GM10248 (cell line): Measurements from ENCODE around the gene COL11A1.
"Not testable (repeated sequence)": the region's sequence is repeated elsewhere in the genome, so short reads cannot be mapped to it uniquely, and the experiment has no call there.

Experiments used
- CTCF ChIA-PET: fragments of 300-600 bp; sonication (Branson Sonifier 250); formaldehyde crosslinking; extraction: SDS; loops from one replicate; lab custom pipeline; 2021; ENCODE audit warnings: antibody characterized with exemption; lab: Yijun Ruan, JAX
- POLR2A ChIA-PET: fragments of 350-650 bp; sonication (Branson Sonifier 250); formaldehyde crosslinking; extraction: SDS; loops from one replicate; lab custom pipeline; 2020; ENCODE audit warnings: antibody characterized with exemption; lab: Yijun Ruan, JAX
- DNase-seq: peaks from one replicate; pipeline ENCODE4 v3.0.0; 2012; ENCODE audit errors: extremely low spot score
- CTCF ChIP-seq: IDR thresholded peaks from 2 replicates; pipeline ENCODE4 v1.5.1; 2012; ENCODE audit warnings: mild to moderate bottlenecking, low read depth; ENCODE audit errors: extremely low read depth, missing control alignments, control extremely low read depth

Gene COL11A1

GRCh38 chr1:103129796-103130195 lies 21.5 kb upstream of the COL11A1 start:
- POLR2A ChIA-PET: no interaction called here
- CTCF ChIA-PET: no interaction called here
- no peak for DNase-seq
- TF ChIP-seq CTCF: no peak

DNA sequence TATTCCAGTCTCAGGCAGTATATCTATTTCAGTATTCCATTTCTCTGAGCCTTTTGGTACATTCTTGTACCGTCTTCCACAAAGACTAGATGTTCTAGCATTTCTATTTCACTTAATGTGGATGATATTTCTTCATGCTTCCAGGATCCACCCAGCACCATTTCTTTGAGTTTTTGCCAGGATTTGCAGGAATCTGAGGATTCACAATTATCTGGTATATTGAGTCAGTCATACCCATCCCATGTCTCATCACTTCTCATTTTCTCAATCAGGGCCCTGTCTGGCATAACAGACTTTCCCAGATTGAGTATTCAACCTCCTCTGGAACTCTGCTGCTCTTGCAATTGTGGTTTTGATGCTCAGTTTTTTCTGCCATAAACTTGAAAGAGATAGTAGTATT lies 20.9 kb upstream of the COL11A1 start:
- no peak for TF ChIP-seq CTCF
- ChIA-PET CTCF (no interaction called here), POLR2A (no interaction called here)
- no peak for DNase-seq

DNA sequence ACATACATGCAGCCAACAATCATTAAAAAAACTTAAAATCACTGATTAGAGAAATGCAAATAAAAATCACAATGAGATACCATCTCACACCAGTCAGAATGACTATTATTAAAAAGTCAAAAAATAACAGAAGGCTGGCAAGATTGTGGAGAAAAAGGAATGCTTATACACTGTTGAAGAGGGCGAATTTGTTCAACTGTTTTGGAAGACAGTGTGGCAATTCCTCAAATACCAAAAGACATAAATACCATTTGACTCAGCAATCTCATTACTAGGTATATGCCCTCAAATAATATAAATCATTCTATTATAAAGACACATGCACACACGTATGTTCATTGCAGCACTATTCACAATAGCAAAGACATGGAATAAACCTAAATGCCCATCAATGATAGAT lies 19.9 kb upstream of the COL11A1 start:
- CTCF ChIA-PET: interaction anchor here (1.5 to 1.8 kb wide), 3 partner anchors 10 to 333 kb away, joined by 4 to 5 read pairs (median 4); no protein-coding TSS in a partner anchor
- POLR2A ChIA-PET, DNase-seq: not testable (repeated sequence)

- TF ChIP-seq CTCF: no peak
- no peak for DNase-seq
- POLR2A ChIA-PET: no interaction called here
- CTCF ChIA-PET: no interaction called here
These were observed 16.9 kb upstream of the COL11A1 start for GRCh38 chr1:103125219-103125618.

- ChIA-PET CTCF (interaction anchor here (1.1 kb wide), 1 partner anchor 9 kb away, joined by 4 read pairs; no protein-coding TSS in a partner anchor), POLR2A (no interaction called here)
- TF ChIP-seq CTCF: no peak
- DNase-seq: no peak
These were observed 14.8 kb upstream of the COL11A1 start for GRCh38 chr1:103122983-103123720.

DNA sequence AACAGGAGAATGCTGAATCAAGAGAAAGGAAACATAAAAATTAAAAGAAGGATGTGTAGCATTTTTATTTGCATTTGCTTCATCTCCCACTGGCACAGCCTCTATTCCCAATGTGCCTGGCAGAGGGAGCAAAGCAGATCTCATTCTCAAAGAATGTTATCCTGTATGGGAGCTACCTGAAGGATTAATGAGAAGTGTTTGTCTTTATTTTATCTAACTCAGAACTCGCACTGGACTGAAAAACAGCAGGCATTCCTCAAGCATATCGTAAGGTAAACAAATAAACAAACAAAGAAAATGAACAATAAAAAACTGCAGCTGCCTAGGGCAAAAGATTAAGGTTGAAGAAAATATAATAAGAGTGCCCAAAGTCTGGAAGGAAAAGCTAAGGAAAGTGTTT lies 12.7 kb upstream of the COL11A1 start:
- ChIA-PET CTCF (no interaction called here), POLR2A (no interaction called here)
- no peak for TF ChIP-seq CTCF
- no peak for DNase-seq

- no peak for TF ChIP-seq CTCF
- POLR2A ChIA-PET: no interaction called here
- no peak for DNase-seq
- CTCF ChIA-PET: no interaction called here
These were observed 4.2 kb upstream of the COL11A1 start for GRCh38 chr1:103112546-103112945.
